Measurements from ENCODE around the gene IMMP2L. TPM values are rescaled to one million over a fixed set of nuclear protein-coding genes. Genes with fewer than 3 reads are reported as not detected.
"Not testable (repeated sequence)": the region's sequence is repeated elsewhere in the genome, so short reads cannot be mapped to it uniquely, and the experiment has no call there.

The IMMP2L gene
- total RNA-seq, 1 experiment from 2014 or later: 13.6 TPM

- 0 out of 2 replicates have a peak, but pooled peaks cover 4% of the 10 kb centered on the region for H3K36me3 Mint-ChIP-seq
- POLR2A ChIA-PET: no interaction called here
- peaks cover 6% of the 10 kb centered on the region for H3K9me3 Mint-ChIP-seq
- DNase-seq (ENCODE audit: low spot score): no peak
- no peak overlapping the region for H3K4me3 Mint-ChIP-seq
- no peaks in the 10 kb centered on the region for H3K27me3 Mint-ChIP-seq (ENCODE audit: low read depth)
- H3K4me1 Mint-ChIP-seq: peaks cover 11% of the 10 kb centered on the region
- CTCF ChIA-PET: no interaction called here
- TF ChIP-seq ZNF416 (CRISPR knock-in tag; IDR thresholded peaks at IDR 0.05) (no peak), AR (CRISPR knock-in tag; IDR thresholded peaks at IDR 0.05) (no peak), TCF7 (CRISPR knock-in tag; IDR thresholded peaks at IDR 0.05; ENCODE audit: low read depth) (no peak), ATF6 (CRISPR knock-in tag; IDR thresholded peaks at IDR 0.05) (no peak), ZNF532 (CRISPR knock-in tag; IDR thresholded peaks at IDR 0.05; ENCODE audit: borderline replicate concordance) (no peak), CREM (CRISPR knock-in tag; IDR thresholded peaks at IDR 0.05) (no peak), FOXJ3 (CRISPR knock-in tag; IDR thresholded peaks at IDR 0.05; ENCODE audit: borderline replicate concordance) (no peak), CBFB (CRISPR knock-in tag; IDR thresholded peaks at IDR 0.05; ENCODE audit: low read depth) (no peak)
- no peak for ATAC-seq
- H3K27ac Mint-ChIP-seq: no peak overlapping the region
Measured at GRCh38 chr7:111324228-111324627, 238.1 kb downstream of the IMMP2L start.

GRCh38 chr7:111323670-111324069, 238.6 kb downstream of the IMMP2L start:
- POLR2A ChIA-PET; DNase-seq (ENCODE audit: low spot score); H3K36me3 Mint-ChIP-seq; CTCF ChIA-PET; H3K9me3 Mint-ChIP-seq; H3K27me3 Mint-ChIP-seq (ENCODE audit: low read depth); ATAC-seq; H3K4me3 Mint-ChIP-seq; H3K27ac Mint-ChIP-seq: not testable (repeated sequence)
- peaks cover 11% of the 10 kb centered on the region for H3K4me1 Mint-ChIP-seq

- Mint-ChIP-seq H3K4me3 (no peak overlapping the region), H3K27me3 (ENCODE audit: low read depth) (no peaks in the 10 kb centered on the region), H3K27ac (no peak overlapping the region; the same call in 1 of the 2 replicates), H3K36me3 (0 out of 2 replicates have a peak, but pooled peaks cover 4% of the 10 kb centered on the region), H3K9me3 (peaks cover 6% of the 10 kb centered on the region), H3K4me1 (peaks cover 11% of the 10 kb centered on the region)
- no peak for ATAC-seq
- TF ChIP-seq SMAD3 (CRISPR knock-in tag; IDR thresholded peaks at IDR 0.05; ENCODE audit: borderline replicate concordance) (no peak), AFF4 (CRISPR knock-in tag; IDR thresholded peaks at IDR 0.05; ENCODE audit: borderline replicate concordance) (no peak), ERG (CRISPR knock-in tag; IDR thresholded peaks at IDR 0.05) (no peak), MAX (CRISPR knock-in tag; IDR thresholded peaks at IDR 0.05) (no peak)
- CTCF ChIA-PET: no interaction called here
- DNase-seq (ENCODE audit: low spot score): no peak
- POLR2A ChIA-PET: no interaction called here
Measured at GRCh38 chr7:111320133-111320532, 242.2 kb downstream of the IMMP2L start.

Measured in WTC11 (cell line).